Measurements from ENCODE around the gene TTLL12.

Gene TTLL12

GRCh38 chr22:43198126-43198525 lies 11.2 kb upstream of the TTLL12 start:
- FAIRE-seq, result no peak

DNA sequence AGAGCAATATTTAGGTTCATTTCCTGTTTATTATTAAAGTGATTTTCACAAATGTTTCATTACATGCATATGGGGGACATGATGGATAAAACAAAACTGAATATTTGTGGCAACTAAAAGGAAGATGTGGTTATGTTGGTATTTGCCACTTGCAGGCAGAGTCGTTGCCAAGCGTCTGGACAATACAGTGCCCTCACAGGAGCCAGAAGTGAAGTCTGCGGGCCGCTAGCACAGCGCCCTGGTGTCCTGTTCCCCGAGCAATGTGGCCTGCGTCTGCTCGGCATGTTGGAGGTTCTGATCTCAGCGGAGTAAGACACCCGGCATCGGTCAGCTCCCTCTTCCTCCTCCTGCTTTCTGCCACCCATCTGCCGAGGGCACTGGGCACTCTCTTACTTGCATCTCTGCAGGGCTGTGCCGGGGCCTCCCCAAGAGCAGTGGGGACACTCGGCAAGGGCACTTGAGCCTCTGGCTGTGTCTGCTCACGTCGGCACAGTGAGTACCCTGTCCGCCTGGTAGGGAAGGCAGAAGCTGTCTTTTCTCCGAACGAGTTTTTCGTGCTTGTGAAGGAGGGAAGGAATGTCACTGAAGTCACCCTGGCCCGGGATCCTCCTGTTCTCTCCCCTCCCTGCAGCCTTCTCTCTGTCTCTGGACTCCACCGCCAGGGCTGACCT lies 10.5 kb upstream of the TTLL12 start:
- FAIRE-seq, result no peak

GRCh38 chr22:43191831-43192230 lies 4.9 kb upstream of the TTLL12 start:
- FAIRE-seq, result no peak

DNA sequence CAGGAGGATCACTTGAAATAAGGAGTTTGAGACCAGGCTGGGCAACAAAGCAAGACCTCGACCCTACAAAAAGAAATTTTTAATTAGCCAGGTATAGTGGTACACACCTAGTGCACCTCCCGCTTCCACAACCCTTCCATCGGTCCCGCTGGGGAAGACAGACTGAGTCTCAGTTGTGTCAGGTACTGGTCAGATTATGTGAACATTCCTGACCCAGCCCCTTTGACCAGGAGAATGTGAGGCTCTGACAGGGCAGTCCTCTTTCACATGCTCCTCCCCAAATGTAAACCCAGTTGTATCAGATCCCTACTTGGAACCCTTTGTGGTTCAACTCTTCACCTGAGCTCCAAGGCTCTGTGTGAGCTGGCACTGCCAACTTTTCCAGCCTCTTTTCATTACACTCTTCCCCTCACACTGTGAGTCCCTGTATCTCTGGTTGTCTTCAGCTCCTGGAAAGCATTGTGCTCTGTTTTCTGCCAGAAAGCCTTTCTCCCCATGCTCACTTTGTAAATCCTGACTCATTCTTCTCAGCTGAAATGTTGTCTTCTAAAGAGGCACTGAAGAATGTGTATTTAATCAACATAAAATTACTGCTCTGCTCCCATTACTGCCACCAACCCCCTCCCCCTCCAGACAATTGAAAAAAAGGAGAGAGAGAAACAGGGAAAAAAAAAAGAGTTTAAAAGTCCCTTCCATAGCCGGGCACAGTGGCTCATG lies 2.1 kb upstream of the TTLL12 start:
- no peak for FAIRE-seq

- FAIRE-seq, result no peak
Observed at GRCh38 chr22:43187171-43188099, 501 bp upstream of the TTLL12 start.

DNA sequence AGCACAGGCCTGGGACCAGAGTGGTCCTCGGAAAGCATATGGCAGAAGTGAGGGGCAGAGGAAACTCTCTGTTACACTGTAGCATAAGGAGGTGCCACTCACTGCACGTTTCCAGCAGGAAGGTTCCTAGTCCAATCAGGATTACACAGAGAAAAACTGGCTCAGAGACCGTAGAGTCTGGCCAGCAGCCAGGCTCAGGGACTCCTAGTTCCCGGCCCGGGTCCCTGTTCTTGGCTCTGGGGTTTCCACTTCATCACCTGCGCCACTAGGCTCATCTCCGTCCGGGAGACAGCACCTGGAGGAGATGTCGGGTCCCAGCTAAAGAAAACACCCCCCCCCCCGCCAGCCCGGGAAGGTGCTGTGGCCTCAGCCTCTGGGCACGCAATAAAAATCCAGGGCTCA lies 1.1 kb downstream of the TTLL12 start:
- FAIRE-seq, result no peak

GRCh38 chr22:43183496-43184277 lies 3.2 kb downstream of the TTLL12 start:
- no peak for FAIRE-seq

DNA sequence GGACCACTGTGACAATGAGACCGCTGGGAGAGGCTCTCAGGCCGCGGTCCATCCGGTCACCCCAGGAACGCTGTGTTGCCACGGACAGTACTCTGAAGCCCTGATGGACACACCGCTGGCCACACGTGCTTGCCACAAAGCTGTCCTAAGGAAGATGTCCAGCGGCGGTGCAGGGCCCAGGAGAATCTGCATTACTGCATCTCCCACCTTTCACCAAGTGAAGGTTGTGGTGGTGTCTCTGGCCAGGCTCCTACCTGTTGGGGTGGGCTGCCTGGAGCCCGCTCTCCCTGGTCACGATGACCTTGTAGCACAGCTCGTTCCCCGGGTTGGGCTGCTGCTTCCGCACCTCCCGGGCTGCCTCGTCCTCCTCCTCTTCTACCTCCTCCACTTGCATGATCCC lies 4.2 kb downstream of the TTLL12 start:
- FAIRE-seq, result no peak

GRCh38 chr22:43182118-43182517 lies 4.8 kb downstream of the TTLL12 start:
- FAIRE-seq, result no peak

GRCh38 chr22:43181321-43182076 lies 5.4 kb downstream of the TTLL12 start:
- no peak for FAIRE-seq

GRCh38 chr22:43180670-43181069 lies 6.3 kb downstream of the TTLL12 start:
- no peak for FAIRE-seq

DNA sequence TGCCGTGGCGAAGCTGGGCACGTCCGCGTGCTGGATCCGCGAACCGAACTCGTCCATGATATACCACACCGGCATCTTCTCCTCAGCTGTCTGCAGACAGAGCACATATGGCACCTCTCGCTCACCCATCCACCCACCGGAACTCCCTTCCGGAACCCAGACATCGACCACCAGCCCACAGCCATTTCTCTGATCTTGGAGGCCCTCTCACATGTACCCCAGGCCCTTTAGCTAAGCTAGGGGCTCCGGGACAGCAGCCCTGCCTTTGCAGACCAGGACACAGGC lies 7.1 kb downstream of the TTLL12 start:
- no peak for FAIRE-seq

DNA sequence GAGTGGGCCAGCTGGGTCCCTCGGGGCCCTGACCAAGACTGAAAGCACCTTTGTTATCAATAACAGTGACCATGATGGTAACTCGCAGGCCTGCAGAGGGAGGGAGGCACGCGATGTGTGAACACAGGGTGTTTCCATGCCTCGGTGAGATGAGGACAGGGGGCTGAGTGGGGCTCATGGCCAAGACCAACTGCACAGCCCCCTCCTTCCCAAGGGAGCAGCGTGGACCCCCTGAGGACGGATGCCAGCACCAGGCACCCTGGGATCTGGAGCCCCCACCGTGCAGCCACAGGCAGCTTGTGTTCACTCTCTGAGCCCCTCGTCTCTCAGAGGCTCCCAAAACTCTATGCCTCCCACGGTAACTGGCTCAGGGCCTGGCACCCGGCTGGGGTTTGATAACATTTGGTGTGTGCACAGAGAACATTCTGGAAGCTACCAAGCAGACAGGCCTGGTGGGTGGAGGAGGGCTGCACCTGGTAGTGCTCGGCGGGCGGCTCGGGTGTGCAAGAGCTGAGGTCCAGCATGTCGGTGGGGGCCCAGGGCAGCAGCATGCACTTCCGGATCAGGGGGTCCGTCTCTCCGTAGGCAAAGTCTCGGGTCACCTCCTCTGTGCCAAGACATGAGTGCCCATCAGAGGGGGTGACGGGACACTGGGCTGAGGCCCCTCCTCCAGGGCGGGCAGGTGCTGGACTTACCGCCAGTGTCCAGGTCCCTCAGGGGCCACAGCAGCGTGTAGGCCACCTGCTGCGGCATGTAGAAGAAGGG lies 7.6 kb downstream of the TTLL12 start:
- no peak for FAIRE-seq

GRCh38 chr22:43177479-43177878 lies 9.5 kb downstream of the TTLL12 start:
- FAIRE-seq, result no peak

DNA sequence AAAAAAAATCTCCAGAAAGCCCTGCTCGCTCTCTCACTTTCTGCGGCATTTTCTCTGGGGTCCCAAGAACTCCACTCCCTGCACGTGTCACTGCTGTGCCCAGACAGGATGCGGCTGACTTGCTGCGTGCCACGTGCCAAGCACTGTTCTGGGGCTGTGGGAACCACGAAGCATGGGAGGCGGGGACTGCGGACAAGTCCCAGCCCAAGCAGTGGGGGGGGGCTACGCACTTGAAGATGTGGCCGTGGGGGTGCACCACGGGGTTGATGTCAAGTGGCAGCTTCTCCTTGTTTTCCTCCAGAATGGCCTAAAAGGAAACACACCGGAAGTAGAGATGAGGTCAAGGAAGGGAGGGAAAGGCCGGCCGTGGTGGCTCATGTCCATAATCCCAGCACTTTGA lies 10.8 kb downstream of the TTLL12 start:
- no peak for FAIRE-seq

GRCh38 chr22:43174941-43175531 lies 11.9 kb downstream of the TTLL12 start:
- no peak for FAIRE-seq

DNA sequence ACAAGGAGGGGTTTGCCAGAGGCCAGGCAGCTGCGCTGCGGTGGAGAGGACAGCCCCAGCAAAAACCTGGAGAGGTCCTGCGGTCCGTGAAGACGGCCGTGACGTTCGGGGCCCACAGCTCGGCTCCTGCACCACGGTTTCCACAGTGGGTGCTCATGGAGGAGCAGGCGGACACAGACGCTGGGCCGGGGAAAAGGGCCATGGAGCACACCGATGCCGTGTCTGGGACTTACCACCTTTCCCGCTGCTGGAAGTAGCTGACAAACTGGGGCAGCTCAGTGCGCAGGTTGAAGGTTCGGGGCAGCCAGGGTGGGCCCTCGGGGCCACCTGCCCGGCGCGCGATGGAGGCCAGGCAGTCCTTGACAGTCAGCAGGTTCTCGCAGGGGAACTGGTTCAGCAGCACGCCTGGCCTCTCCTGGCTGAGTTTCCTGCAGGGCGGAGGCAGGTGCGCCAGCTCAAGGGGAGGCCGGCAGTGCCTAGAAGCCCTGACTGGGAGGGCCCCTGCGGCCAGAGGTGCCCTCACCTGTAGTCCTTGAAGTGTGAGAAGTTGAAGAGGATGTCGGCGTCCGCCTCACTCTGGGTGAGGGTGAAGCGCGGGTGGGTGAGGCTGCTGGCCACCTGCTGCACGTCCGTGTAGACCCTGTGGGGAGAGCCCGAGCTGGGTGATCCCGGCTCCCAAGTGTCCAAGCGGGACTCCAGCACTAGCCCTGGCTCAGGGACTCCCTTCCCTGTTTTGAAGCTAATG lies 12.8 kb downstream of the TTLL12 start:
- no peak for FAIRE-seq

- no peak for FAIRE-seq
Observed at GRCh38 chr22:43173566-43173965, 13.4 kb downstream of the TTLL12 start.

DNA sequence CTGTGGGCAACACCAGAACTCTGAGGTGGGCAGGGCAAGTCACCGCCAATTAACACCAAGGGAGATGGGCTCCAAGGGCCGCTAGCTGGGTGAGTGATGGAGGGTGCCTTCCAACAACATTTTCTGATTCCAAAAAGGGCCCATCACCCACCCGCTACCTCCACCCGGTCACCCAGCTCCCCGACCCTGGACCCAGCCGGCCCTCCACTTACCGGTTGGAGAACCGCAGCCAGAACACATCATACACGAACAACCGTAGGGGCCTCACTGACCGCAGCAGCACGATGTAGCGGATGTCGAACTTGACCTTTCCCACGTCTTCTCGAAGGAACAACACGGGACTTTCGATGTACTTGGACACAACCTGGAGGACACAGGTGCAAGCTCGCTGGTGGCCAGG lies 14.7 kb downstream of the TTLL12 start:
- FAIRE-seq, result no peak

- no peak for FAIRE-seq
Observed at GRCh38 chr22:43171607-43172006, 15.3 kb downstream of the TTLL12 start.

All from A204.1 (cell line).